OCI-LY7 (cell line): ENCODE data around the gene SNX20.

Experiments used
- CTCF ChIP-seq: fragments of 200-600 bp; sonication (generic); conservative IDR thresholded peaks from 2 replicates; pipeline ENCODE4 v1.5.1; 2014; ENCODE audit warnings: mild to moderate bottlenecking, antibody characterized with exemption, low read length, moderate library complexity, mixed read lengths
- EZH2phosphoT487 ChIP-seq: fragments of 200-600 bp; sonication (generic); IDR thresholded peaks from 2 replicates; pipeline ENCODE4 v1.6.1; 2018; ENCODE audit warnings: low read depth, borderline replicate concordance, mild to moderate bottlenecking, mixed run types, antibody characterized with exemption, low read length, moderate library complexity, mixed read lengths

- no peak for TF ChIP-seq CTCF
- TF ChIP-seq EZH2phosphoT487: no peak
Measured at GRCh38 chr16:50629334-50629733, 51.8 kb downstream of the SNX20 start.
